ENCODE results near the gene BMP15.

DNA sequence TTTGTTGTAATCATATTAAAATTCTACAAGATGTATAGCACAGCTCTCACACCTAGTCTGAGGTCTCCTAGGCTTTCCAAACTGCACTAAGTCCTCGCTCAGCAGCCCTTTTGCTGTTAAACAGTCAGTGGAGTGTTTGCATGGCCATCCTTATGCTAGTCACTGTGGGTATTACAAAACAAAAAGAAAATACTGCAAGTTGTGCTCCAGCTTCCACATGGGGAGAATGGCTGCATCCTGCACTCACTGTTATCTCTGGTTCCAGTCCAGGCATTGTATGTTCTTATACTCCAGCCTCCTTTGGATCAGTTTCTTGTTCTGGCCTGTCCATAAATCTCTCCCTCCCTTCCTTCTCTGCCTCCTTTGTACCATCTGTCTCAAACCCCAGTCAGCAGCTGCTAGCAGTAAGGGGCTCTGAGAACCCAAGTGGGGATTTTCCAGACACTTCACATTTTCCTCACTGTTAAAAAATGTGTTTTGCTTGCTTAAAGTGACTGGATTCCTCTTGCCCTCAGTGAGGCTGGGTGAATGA, 38.5 kb upstream of the BMP15 start:
- TF ChIP-seq POLR2A (IDR thresholded peaks at IDR 0.05; ENCODE audit: low read depth, low read length): no peak
- no peak for TF ChIP-seq POLR2AphosphoS5 (IDR thresholded peaks at IDR 0.05; ENCODE audit: insufficient read depth, low read depth, low read length)
- TF ChIP-seq, protein P1, sequence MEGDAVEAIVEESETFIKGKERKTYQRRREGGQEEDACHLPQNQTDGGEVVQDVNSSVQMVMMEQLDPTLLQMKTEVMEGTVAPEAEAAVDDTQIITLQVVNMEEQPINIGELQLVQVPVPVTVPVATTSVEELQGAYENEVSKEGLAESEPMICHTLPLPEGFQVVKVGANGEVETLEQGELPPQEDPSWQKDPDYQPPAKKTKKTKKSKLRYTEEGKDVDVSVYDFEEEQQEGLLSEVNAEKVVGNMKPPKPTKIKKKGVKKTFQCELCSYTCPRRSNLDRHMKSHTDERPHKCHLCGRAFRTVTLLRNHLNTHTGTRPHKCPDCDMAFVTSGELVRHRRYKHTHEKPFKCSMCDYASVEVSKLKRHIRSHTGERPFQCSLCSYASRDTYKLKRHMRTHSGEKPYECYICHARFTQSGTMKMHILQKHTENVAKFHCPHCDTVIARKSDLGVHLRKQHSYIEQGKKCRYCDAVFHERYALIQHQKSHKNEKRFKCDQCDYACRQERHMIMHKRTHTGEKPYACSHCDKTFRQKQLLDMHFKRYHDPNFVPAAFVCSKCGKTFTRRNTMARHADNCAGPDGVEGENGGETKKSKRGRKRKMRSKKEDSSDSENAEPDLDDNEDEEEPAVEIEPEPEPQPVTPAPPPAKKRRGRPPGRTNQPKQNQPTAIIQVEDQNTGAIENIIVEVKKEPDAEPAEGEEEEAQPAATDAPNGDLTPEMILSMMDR (IDR thresholded peaks at IDR 0.05; ENCODE audit: extremely low read depth in 1 of 2, insufficient read depth in 1 of 2, low read depth in 1 of 2, low read length in 2 of 2): no peak
- no peak for TF ChIP-seq JUN (IDR thresholded peaks at IDR 0.05; ENCODE audit: borderline replicate concordance, insufficient read depth, insufficient read length, low read depth)
- no peak for TF ChIP-seq EZH2 (IDR thresholded peaks at IDR 0.05; ENCODE audit: borderline replicate concordance, low read depth, low read length, severe bottlenecking)
- TF ChIP-seq GATA2 (IDR thresholded peaks at IDR 0.05; ENCODE audit: insufficient read depth, insufficient read length, low read depth, low read length): no peak
- TF ChIP-seq, protein P2, sequence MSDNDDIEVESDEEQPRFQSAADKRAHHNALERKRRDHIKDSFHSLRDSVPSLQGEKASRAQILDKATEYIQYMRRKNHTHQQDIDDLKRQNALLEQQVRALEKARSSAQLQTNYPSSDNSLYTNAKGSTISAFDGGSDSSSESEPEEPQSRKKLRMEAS (IDR thresholded peaks at IDR 0.05; ENCODE audit: insufficient read depth, insufficient read length): no peak
- TF ChIP-seq FOS (IDR thresholded peaks at IDR 0.05; ENCODE audit: borderline replicate concordance, insufficient read depth, low read length): no peak
- TF ChIP-seq MYC (IDR thresholded peaks at IDR 0.05; ENCODE audit: low read depth, low read length): no peak
